HG03565 (cell line): ENCODE measurements around the gene TMEM178A.
"Not testable (repeated sequence)": the region's sequence is repeated elsewhere in the genome, so short reads cannot be mapped to it uniquely, and the experiment has no call there.

ENCODE experiments used
- ATAC-seq: cut with Tn5 transposase; IDR thresholded peaks from one replicate; pipeline ENCODE4 v1.9.1; 2021; ENCODE audit warnings: mild to moderate bottlenecking, moderate library complexity; ENCODE audit not compliant: unreplicated experiment

Gene TMEM178A

GRCh38 chr2:39647104-39647765 lies 18.5 kb upstream of the TMEM178A start:
- no peak for ATAC-seq

GRCh38 chr2:39648580-39648979 lies 17.1 kb upstream of the TMEM178A start:
- ATAC-seq = no peak

DNA sequence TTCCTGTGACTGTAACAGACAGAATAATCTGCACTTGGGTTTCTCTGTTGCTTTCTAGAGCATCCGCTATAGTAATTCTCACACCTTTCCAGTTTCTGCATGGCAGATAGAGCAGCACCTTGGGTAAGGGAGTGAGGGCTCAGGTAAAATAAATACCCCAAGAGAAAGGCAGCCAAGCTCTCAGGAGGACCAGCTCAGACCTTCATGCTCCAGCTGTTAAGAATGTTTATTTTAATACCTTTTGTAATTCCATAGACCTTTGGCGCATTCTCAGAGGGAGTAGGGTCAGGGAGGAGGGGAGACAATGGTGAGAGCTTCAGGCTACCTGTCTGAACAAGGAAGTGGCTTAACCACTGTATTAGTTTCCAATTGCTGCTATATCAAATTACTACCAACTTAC lies 16.2 kb upstream of the TMEM178A start:
- ATAC-seq = no peak

GRCh38 chr2:39650468-39650867 lies 15.2 kb upstream of the TMEM178A start:
- no peak for ATAC-seq

GRCh38 chr2:39656215-39656614 lies 9.5 kb upstream of the TMEM178A start:
- not testable (repeated sequence) for ATAC-seq

- no peak for ATAC-seq
These were observed 8.3 kb upstream of the TMEM178A start for GRCh38 chr2:39657287-39657937.

DNA sequence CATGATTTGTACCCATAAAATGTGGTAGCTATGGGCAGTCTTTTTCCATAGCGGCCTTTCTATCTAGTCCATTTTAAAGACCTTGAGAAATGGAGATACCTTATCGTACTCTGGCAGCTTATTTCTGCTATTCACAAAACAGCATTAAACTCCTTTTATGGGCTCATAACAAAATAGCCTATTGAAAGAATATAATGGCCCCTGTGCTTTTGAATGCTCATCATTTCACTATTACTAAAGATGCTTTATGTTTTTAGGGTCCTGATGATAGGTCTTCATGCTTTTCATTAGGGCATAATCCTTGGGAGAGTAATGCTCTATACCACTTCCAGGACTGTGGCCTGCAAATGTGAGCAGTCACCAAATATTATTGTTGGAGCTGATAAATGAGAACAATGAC lies 7.3 kb upstream of the TMEM178A start:
- ATAC-seq = no peak

- ATAC-seq = no peak
These were observed 5.7 kb upstream of the TMEM178A start for GRCh38 chr2:39659765-39660611.

DNA sequence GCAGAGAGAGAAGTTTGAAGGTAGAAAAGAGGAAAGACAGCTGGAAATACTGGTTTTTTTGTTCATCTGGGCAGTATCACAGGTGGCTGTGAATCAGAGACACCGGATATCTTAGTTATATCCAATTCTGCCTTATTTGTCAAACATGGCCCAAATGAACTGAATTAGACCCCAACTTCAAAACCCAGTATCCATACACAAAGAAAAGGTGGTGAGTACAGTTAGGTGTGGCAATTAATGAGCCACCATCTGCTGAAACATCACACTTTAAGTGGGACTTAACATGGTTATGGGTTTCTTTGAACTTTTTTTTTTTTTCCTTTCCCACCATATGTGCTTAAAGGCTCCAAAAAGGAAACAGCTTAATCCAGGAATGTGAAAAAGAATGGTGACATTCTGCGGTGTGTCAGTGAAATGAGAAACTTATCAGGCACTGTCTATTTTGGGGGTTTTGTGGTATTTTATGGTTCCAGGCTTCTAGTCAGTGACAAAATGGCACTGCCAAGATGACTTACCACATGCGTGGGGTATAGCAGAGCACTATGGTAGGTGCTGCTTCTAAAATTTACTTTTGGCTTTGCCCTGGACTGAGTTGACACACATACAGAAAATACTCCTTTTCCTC lies 5.0 kb upstream of the TMEM178A start:
- ATAC-seq = no peak

DNA sequence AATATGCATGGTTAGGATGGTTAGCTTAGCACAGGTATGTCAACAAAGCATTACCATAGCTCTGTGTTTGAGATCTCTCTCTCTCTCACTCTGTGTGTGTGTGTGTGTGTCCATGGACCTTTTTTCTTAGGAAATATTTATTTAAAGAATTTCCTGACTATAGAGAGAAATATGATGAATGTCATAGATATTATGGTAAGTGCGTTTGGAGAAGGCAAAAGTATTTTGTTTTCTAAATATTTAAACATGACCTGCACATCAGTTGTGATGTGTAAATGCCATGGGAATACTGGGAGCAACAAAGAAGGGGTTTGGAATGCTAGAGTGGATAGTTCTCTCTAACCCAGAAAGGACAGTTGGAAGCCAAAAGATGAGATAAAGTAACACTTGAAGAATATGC lies 3.9 kb upstream of the TMEM178A start:
- no peak for ATAC-seq

DNA sequence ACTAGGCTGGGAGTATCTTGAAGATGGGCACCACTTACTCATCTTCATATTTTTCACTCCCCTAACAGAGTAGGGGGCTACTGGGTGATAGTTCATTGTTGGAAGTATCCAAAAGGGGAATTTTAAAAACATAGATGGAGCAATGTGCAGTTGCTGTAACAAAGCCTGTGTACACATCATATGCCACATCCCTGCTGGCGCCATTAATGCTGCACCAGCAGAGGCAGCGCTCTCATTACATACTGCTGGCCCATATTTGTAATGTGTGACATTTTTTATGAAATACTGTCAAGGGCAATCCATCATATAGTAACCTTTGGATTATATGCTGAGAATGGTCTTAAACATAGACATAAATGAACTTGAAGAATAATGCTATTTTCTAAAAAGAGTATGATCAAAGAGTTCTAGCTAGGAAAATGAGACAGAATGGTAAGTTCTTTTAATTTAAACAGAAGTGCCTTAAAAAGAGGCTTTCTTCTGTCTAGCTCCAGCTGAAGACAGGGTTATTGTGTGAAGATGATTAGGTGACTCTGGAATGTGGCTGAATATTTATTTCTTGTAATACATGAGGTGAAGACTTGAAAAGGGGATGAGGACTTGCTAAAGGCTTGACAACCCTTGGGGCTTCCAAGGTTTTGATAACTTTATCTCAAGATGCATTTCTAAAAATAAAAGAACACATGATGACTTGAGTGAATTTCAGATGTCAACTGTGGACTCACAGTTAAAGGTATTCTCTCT lies 2.4 kb upstream of the TMEM178A start:
- no peak for ATAC-seq

GRCh38 chr2:39664232-39664887 lies 1.4 kb upstream of the TMEM178A start:
- no peak for ATAC-seq

- no peak for ATAC-seq
These were observed 677 bp upstream of the TMEM178A start for GRCh38 chr2:39664888-39665591.

GRCh38 chr2:39666491-39667101 lies 879 bp downstream of the TMEM178A start:
- ATAC-seq = no peak

- no peak for ATAC-seq
These were observed 1.6 kb downstream of the TMEM178A start for GRCh38 chr2:39667104-39667885.

- no peak for ATAC-seq
These were observed 2.2 kb downstream of the TMEM178A start for GRCh38 chr2:39667886-39668276.

DNA sequence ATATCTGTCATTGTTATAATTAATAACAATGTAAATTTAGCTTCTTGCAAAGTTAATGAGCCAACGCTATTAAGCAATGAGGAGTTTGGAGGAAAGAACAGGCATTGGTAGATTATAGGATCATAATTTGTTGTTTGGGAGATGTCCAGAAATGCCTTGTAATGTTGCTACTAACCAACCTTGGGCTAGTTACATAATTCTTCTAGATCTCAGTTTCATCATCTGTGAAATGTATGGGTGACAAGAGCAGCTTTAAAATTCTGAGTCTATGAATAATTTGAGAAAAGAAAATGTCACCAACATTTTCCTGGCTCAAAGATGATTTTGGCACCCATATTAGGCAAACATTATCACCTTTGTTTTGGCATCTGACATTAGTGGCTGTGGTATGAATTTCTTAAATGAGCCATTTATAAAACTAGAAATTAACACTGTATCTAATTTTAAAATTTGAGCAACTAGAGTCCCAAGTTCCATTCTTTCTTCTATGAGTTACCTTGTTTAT lies 2.9 kb downstream of the TMEM178A start:
- no peak for ATAC-seq

- no peak for ATAC-seq
These were observed 5.9 kb downstream of the TMEM178A start for GRCh38 chr2:39671604-39672003.
